Astrocyte (in vitro differentiated cells and primary cell): ENCODE data around the gene NXPH1. TPM values are rescaled to one million over a fixed set of nuclear protein-coding genes. Genes with fewer than 3 reads are reported as not detected.

Experiments used
- DNase-seq: peaks from one replicate; pipeline ENCODE4 v3.0.0-alpha.2; 2010; ENCODE audit warnings: low read depth
- FAIRE-seq: peaks from 2 replicates; lab custom pipeline; 2011; peaks lifted over from hg19 to GRCh38; lab: Jason Lieb, UNC
- H2AFZ ChIP-seq: 2 replicates; pipeline ENCODE4 v1.6.0; 2012; ENCODE audit warnings: low read depth, low read length, inconsistent platforms
- H3K27ac ChIP-seq: 2 replicates; pipeline ENCODE4 v1.5.1; 2011; ENCODE audit warnings: low read depth, low read length, inconsistent platforms
- H3K27me3 ChIP-seq: 2 replicates; pipeline ENCODE4 v1.6.0; 2011; ENCODE audit warnings: low read length, inconsistent platforms; ENCODE audit not compliant: insufficient read depth
- H3K36me3 ChIP-seq: 2 replicates; pipeline ENCODE4 v1.5.1; 2011; ENCODE audit warnings: low read length, inconsistent platforms; ENCODE audit not compliant: insufficient read depth
- H3K4me1 ChIP-seq: 2 replicates; pipeline ENCODE4 v1.5.1; 2011; ENCODE audit warnings: low read length, inconsistent platforms; ENCODE audit not compliant: insufficient read depth
- H3K4me2 ChIP-seq: 2 replicates; pipeline ENCODE4 v1.6.0; 2012; ENCODE audit warnings: low read length, inconsistent platforms
- H3K4me3 ChIP-seq: 2 replicates; pipeline ENCODE4 v1.5.1; 2011; ENCODE audit warnings: low read depth, mild to moderate bottlenecking, low read length, inconsistent platforms; ENCODE audit not compliant: insufficient read depth
- H3K79me2 ChIP-seq: 2 replicates; pipeline ENCODE4 v1.6.0; 2012; ENCODE audit warnings: mild to moderate bottlenecking, low read length, inconsistent platforms; ENCODE audit not compliant: insufficient read depth
- H3K9ac ChIP-seq: 2 replicates; pipeline ENCODE4 v1.6.0; 2012; ENCODE audit warnings: mild to moderate bottlenecking, low read length, inconsistent platforms
- H3K9me3 ChIP-seq: 2 replicates; pipeline ENCODE4 v1.5.1; 2012; ENCODE audit warnings: low read depth, mild to moderate bottlenecking, low read length, inconsistent platforms; ENCODE audit not compliant: insufficient read depth
- H4K20me1 ChIP-seq: 2 replicates; pipeline ENCODE4 v1.6.0; 2012; ENCODE audit warnings: low read length, inconsistent platforms; ENCODE audit not compliant: insufficient read depth
- H3K27ac Mint-ChIP-seq: one replicate; pipeline ENCODE4 v1.8.0; 2021; ENCODE audit warnings: mild to moderate bottlenecking, mixed read lengths; ENCODE audit not compliant: unreplicated experiment
- H3K27me3 Mint-ChIP-seq: one replicate; pipeline ENCODE4 v1.8.0; 2021; ENCODE audit warnings: low read depth, mixed read lengths; ENCODE audit not compliant: unreplicated experiment
- H3K36me3 Mint-ChIP-seq: one replicate; pipeline ENCODE4 v1.8.0; 2021; ENCODE audit warnings: low read depth, mixed read lengths; ENCODE audit not compliant: unreplicated experiment
- H3K4me1 Mint-ChIP-seq: one replicate; pipeline ENCODE4 v1.8.0; 2021; ENCODE audit warnings: low read depth, mixed read lengths; ENCODE audit not compliant: unreplicated experiment
- H3K4me3 Mint-ChIP-seq: one replicate; pipeline ENCODE4 v1.8.0; 2021; ENCODE audit warnings: mild to moderate bottlenecking, moderate library complexity, mixed read lengths; ENCODE audit not compliant: unreplicated experiment
- H3K9me3 Mint-ChIP-seq: one replicate; pipeline ENCODE4 v1.8.0; 2021; ENCODE audit warnings: mild to moderate bottlenecking, mixed read lengths; ENCODE audit not compliant: unreplicated experiment
- EZH2 ChIP-seq: IDR thresholded peaks from 2 replicates; pipeline ENCODE4 v1.6.1; 2012; ENCODE audit warnings: mild to moderate bottlenecking, low read length, inconsistent platforms; ENCODE audit not compliant: insufficient read depth
- total RNA-seq: library from RNA; stranded (reverse); gene quantifications from 2 replicates; pipeline ENCODE4 v1.2.1, GENCODE V29; 2021
- TF ChIP-seq, protein P1 (sequence below): IDR thresholded peaks from 2 replicates; pipeline ENCODE4 v1.5.1; 2011; ENCODE audit warnings: low read depth, mild to moderate bottlenecking, inconsistent platforms, low read length, moderate library complexity; ENCODE audit not compliant: insufficient read depth

NXPH1 gene
- total RNA-seq, 1 donor from 2014 or later: 0.16 TPM

DNA sequence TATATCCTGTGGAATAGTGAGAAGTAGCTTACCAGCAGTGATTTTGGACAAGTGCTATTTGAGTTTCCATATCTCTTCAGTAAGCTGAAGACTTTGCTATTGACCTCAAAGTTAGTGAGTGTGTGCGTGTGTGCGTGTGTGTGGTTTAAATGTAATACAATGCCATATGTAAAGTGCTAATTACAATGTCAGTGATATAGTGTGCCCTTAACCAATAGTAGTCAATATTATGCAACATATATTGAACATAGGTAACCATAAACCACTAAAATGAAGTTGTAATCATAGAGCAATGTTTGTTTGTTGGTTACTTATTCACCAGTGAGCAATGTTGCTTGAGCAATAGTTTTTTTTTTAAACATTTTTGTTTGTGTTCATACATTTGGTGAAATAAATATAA lies 309.4 kb downstream of the NXPH1 start:
- Mint-ChIP-seq H3K27ac (no peak overlapping the region), H3K9me3 (peaks cover 3% of the 10 kb centered on the region), H3K27me3 (peaks cover 2% of the 10 kb centered on the region), H3K36me3 (no peaks in the 10 kb centered on the region), H3K4me1 (no peaks in the 10 kb centered on the region), H3K4me3 (no peak overlapping the region)
- Histone ChIP-seq H3K4me2 (no peak overlapping the region), H4K20me1 (no peaks in the 10 kb centered on the region), H3K27me3 (no peaks in the 10 kb centered on the region), H3K79me2 (no peaks in the 10 kb centered on the region), H3K4me3 (no peak overlapping the region), H3K9me3 (no peaks in the 10 kb centered on the region), H3K36me3 (no peaks in the 10 kb centered on the region), H2AFZ (no peak overlapping the region), H3K27ac (no peak overlapping the region), H3K4me1 (no peaks in the 10 kb centered on the region), H3K9ac (no peak overlapping the region)
- DNase-seq (no peak), FAIRE-seq (no peak)
- TF ChIP-seq, protein P1, sequence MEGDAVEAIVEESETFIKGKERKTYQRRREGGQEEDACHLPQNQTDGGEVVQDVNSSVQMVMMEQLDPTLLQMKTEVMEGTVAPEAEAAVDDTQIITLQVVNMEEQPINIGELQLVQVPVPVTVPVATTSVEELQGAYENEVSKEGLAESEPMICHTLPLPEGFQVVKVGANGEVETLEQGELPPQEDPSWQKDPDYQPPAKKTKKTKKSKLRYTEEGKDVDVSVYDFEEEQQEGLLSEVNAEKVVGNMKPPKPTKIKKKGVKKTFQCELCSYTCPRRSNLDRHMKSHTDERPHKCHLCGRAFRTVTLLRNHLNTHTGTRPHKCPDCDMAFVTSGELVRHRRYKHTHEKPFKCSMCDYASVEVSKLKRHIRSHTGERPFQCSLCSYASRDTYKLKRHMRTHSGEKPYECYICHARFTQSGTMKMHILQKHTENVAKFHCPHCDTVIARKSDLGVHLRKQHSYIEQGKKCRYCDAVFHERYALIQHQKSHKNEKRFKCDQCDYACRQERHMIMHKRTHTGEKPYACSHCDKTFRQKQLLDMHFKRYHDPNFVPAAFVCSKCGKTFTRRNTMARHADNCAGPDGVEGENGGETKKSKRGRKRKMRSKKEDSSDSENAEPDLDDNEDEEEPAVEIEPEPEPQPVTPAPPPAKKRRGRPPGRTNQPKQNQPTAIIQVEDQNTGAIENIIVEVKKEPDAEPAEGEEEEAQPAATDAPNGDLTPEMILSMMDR: no peak
- no peak for TF ChIP-seq EZH2

DNA sequence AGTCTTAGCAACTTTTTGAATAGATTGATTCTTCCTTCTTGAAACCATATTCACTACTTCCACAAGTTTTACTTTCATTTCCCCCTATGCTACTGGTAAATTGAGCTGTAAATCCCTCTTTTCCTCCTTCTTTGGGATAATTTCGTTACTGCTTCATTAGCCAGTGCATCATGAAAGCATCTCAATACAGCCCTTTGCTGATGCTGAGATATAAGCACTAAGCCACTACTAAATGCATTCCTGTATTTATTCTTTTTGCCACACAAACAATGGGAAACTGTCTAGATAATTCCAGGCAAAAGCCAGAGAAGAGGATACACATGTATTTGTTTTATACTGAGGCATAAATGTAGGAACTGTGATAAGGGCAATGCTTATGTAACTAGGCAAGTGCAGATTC lies 313.9 kb downstream of the NXPH1 start:
- H3K4me3 ChIP-seq: no peak overlapping the region
- no peak overlapping the region for H3K9ac ChIP-seq
- Mint-ChIP-seq H3K4me3 (no peak overlapping the region), H3K9me3 (no peaks in the 10 kb centered on the region), H3K4me1 (no peaks in the 10 kb centered on the region), H3K27me3 (no peaks in the 10 kb centered on the region), H3K36me3 (no peaks in the 10 kb centered on the region), H3K27ac (no peak overlapping the region)
- no peaks in the 10 kb centered on the region for H3K9me3 ChIP-seq
- H4K20me1 ChIP-seq: no peaks in the 10 kb centered on the region
- no peaks in the 10 kb centered on the region for H3K36me3 ChIP-seq
- no peak overlapping the region for H2AFZ ChIP-seq
- no peaks in the 10 kb centered on the region for H3K79me2 ChIP-seq
- H3K27ac ChIP-seq: no peak overlapping the region
- no peaks in the 10 kb centered on the region for H3K4me1 ChIP-seq
- no peak for DNase-seq
- no peak for TF ChIP-seq EZH2
- TF ChIP-seq, protein P1: no peak
- no peak for FAIRE-seq
- H3K27me3 ChIP-seq: no peaks in the 10 kb centered on the region
- H3K4me2 ChIP-seq: no peak overlapping the region

DNA sequence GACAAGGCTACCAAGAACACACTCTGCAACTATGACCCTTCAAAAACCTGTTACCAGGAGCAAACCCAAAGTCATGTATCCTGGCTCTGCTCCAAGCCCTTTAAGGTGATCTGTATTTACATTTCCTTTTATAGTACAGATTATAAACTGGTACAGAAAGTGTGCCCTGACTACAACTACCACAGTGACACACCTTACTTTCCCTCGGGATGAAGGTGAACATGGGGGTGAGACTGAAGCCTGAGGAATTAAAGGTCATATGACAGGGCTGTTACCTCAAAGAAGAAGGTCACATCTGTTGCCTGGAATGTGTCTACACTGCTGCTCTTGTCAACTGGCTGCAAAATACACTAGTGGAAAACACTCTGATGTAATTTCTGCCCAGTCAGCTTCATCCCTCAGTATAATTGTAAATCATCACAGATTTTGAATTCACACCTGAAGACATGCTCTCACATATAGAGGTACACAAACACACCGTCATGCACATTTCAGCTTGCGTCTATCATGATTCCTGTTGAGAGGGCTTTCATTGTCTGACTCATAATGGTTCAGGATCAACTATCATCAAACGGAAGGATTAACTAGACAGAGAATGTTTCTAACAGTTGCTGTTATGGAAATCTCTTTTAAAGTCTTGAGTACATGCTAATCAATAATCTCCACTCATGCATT lies 318.3 kb downstream of the NXPH1 start:
- Histone ChIP-seq H3K4me2 (no peak overlapping the region), H3K27me3 (no peaks in the 10 kb centered on the region), H3K36me3 (no peaks in the 10 kb centered on the region), H3K9ac (no peak overlapping the region), H3K27ac (no peak overlapping the region), H3K4me3 (no peak overlapping the region), H3K4me1 (no peaks in the 10 kb centered on the region), H4K20me1 (no peaks in the 10 kb centered on the region), H2AFZ (no peak overlapping the region), H3K9me3 (no peaks in the 10 kb centered on the region), H3K79me2 (no peaks in the 10 kb centered on the region)
- DNase-seq: no peak
- H3K4me1 Mint-ChIP-seq: no peaks in the 10 kb centered on the region
- no peaks in the 10 kb centered on the region for H3K9me3 Mint-ChIP-seq
- TF ChIP-seq EZH2: no peak
- TF ChIP-seq, protein P1: no peak
- no peaks in the 10 kb centered on the region for H3K27me3 Mint-ChIP-seq
- no peak overlapping the region for H3K27ac Mint-ChIP-seq
- H3K4me3 Mint-ChIP-seq: no peak overlapping the region
- no peak for FAIRE-seq
- no peaks in the 10 kb centered on the region for H3K36me3 Mint-ChIP-seq
